ENCODE data around the gene TAF10. TPM values are rescaled to one million over a fixed set of nuclear protein-coding genes. Genes with fewer than 3 reads are reported as not detected.

The TAF10 gene
- total RNA-seq, 1 experiment from 2014 or later: 198 TPM

- Histone ChIP-seq H3K36me3 (replicated peaks; ENCODE audit: control insufficient read depth, insufficient read depth, low read length) (no peaks in the 10 kb centered on the region), H3K4me3 (ENCODE audit: insufficient read depth, low read depth, low read length) (no peak overlapping the region), H3K27me3 (ENCODE audit: control insufficient read depth, insufficient read depth, low read length) (no peaks in the 10 kb centered on the region)
- peak; percentile 26 for DNase-seq
Observed at GRCh38 chr11:6576471-6577373, 35.3 kb downstream of the TAF10 start.

GRCh38 chr11:6574816-6575715, 37.0 kb downstream of the TAF10 start:
- H3K4me3 ChIP-seq (ENCODE audit: insufficient read depth, low read depth, low read length): no peak overlapping the region
- DNase-seq: no peak
- no peaks in the 10 kb centered on the region for H3K27me3 ChIP-seq (ENCODE audit: control insufficient read depth, insufficient read depth, low read length)
- no peaks in the 10 kb centered on the region for H3K36me3 ChIP-seq (replicated peaks; ENCODE audit: control insufficient read depth, insufficient read depth, low read length)

GRCh38 chr11:6572215-6572614, 39.8 kb downstream of the TAF10 start:
- H3K4me3 ChIP-seq (ENCODE audit: insufficient read depth, low read depth, low read length): no peak overlapping the region
- no peaks in the 10 kb centered on the region for H3K36me3 ChIP-seq (replicated peaks; ENCODE audit: control insufficient read depth, insufficient read depth, low read length)
- no peak for DNase-seq
- no peaks in the 10 kb centered on the region for H3K27me3 ChIP-seq (ENCODE audit: control insufficient read depth, insufficient read depth, low read length)

GRCh38 chr11:6571434-6572008, 40.5 kb downstream of the TAF10 start:
- H3K36me3 ChIP-seq (replicated peaks; ENCODE audit: control insufficient read depth, insufficient read depth, low read length): no peaks in the 10 kb centered on the region
- H3K27me3 ChIP-seq (ENCODE audit: control insufficient read depth, insufficient read depth, low read length): no peaks in the 10 kb centered on the region
- peak; percentile 72 for DNase-seq
- H3K4me3 ChIP-seq (ENCODE audit: insufficient read depth, low read depth, low read length): no peak overlapping the region

- H3K4me3 ChIP-seq (ENCODE audit: insufficient read depth, low read depth, low read length): no peak overlapping the region
- H3K27me3 ChIP-seq (ENCODE audit: control insufficient read depth, insufficient read depth, low read length): no peaks in the 10 kb centered on the region
- no peaks in the 10 kb centered on the region for H3K36me3 ChIP-seq (replicated peaks; ENCODE audit: control insufficient read depth, insufficient read depth, low read length)
- peak; percentile 60 for DNase-seq
Observed at GRCh38 chr11:6570691-6571427, 41.2 kb downstream of the TAF10 start.

- no peak for DNase-seq
- H3K4me3 ChIP-seq (ENCODE audit: insufficient read depth, low read depth, low read length): no peak overlapping the region
- H3K27me3 ChIP-seq (ENCODE audit: control insufficient read depth, insufficient read depth, low read length): no peaks in the 10 kb centered on the region
- no peaks in the 10 kb centered on the region for H3K36me3 ChIP-seq (replicated peaks; ENCODE audit: control insufficient read depth, insufficient read depth, low read length)
Observed at GRCh38 chr11:6569706-6570105, 42.3 kb downstream of the TAF10 start.

GRCh38 chr11:6568191-6568918, 43.7 kb downstream of the TAF10 start:
- no peaks in the 10 kb centered on the region for H3K27me3 ChIP-seq (ENCODE audit: control insufficient read depth, insufficient read depth, low read length)
- no peaks in the 10 kb centered on the region for H3K36me3 ChIP-seq (replicated peaks; ENCODE audit: control insufficient read depth, insufficient read depth, low read length)
- DNase-seq: peak; percentile 86
- H3K4me3 ChIP-seq (ENCODE audit: insufficient read depth, low read depth, low read length): no peak overlapping the region

- H3K27me3 ChIP-seq (ENCODE audit: control insufficient read depth, insufficient read depth, low read length): no peaks in the 10 kb centered on the region
- peak; percentile 8 for DNase-seq
Observed at GRCh38 chr11:6567371-6567745, 44.7 kb downstream of the TAF10 start.

GRCh38 chr11:6566704-6567370, 45.2 kb downstream of the TAF10 start:
- Histone ChIP-seq H3K27me3 (ENCODE audit: control insufficient read depth, insufficient read depth, low read length) (no peaks in the 10 kb centered on the region), H3K4me3 (ENCODE audit: insufficient read depth, low read depth, low read length) (no peak overlapping the region), H3K36me3 (replicated peaks; ENCODE audit: control insufficient read depth, insufficient read depth, low read length) (no peaks in the 10 kb centered on the region)
- peak; percentile 4 for DNase-seq

More at GRCh38 chr11:6567371-6567745, 44.7 kb downstream of the TAF10 start:
- no peak overlapping the region for H3K4me3 ChIP-seq (ENCODE audit: insufficient read depth, low read depth, low read length)
- no peaks in the 10 kb centered on the region for H3K36me3 ChIP-seq (replicated peaks; ENCODE audit: control insufficient read depth, insufficient read depth, low read length)

- no peaks in the 10 kb centered on the region for H3K36me3 ChIP-seq (replicated peaks; ENCODE audit: control insufficient read depth, insufficient read depth, low read length)
- peak; percentile 11 for DNase-seq
- H3K27me3 ChIP-seq (ENCODE audit: control insufficient read depth, insufficient read depth, low read length): no peaks in the 10 kb centered on the region
- H3K4me3 ChIP-seq (ENCODE audit: insufficient read depth, low read depth, low read length): no peak overlapping the region
Observed at GRCh38 chr11:6565988-6566703, 45.9 kb downstream of the TAF10 start.

GRCh38 chr11:6565325-6565724, 46.7 kb downstream of the TAF10 start:
- Histone ChIP-seq H3K36me3 (replicated peaks; ENCODE audit: control insufficient read depth, insufficient read depth, low read length) (no peaks in the 10 kb centered on the region), H3K27me3 (ENCODE audit: control insufficient read depth, insufficient read depth, low read length) (no peaks in the 10 kb centered on the region), H3K4me3 (ENCODE audit: insufficient read depth, low read depth, low read length) (no peak overlapping the region)
- peak; percentile 18 for DNase-seq

- no peak for DNase-seq
- Histone ChIP-seq H3K4me3 (ENCODE audit: insufficient read depth, low read depth, low read length) (no peak overlapping the region), H3K36me3 (replicated peaks; ENCODE audit: control insufficient read depth, insufficient read depth, low read length) (no peaks in the 10 kb centered on the region), H3K27me3 (ENCODE audit: control insufficient read depth, insufficient read depth, low read length) (no peaks in the 10 kb centered on the region)
Observed at GRCh38 chr11:6563667-6564066, 48.3 kb downstream of the TAF10 start.

All from H7 (cell line).